Measurements from ENCODE around the gene LIX1L. TPM values are rescaled to one million over a fixed set of nuclear protein-coding genes. Genes with fewer than 3 reads are reported as not detected.
A peak's percentile ranks its signal among the peaks of the same experiment; 100 is the strongest.

The LIX1L gene
- total and polyA plus RNA-seq, 2 of the 13 experiments (the other 11 are each of a cell fraction or from before 2014, with no cell fraction given): 8.1 to 24.9 TPM

DNA sequence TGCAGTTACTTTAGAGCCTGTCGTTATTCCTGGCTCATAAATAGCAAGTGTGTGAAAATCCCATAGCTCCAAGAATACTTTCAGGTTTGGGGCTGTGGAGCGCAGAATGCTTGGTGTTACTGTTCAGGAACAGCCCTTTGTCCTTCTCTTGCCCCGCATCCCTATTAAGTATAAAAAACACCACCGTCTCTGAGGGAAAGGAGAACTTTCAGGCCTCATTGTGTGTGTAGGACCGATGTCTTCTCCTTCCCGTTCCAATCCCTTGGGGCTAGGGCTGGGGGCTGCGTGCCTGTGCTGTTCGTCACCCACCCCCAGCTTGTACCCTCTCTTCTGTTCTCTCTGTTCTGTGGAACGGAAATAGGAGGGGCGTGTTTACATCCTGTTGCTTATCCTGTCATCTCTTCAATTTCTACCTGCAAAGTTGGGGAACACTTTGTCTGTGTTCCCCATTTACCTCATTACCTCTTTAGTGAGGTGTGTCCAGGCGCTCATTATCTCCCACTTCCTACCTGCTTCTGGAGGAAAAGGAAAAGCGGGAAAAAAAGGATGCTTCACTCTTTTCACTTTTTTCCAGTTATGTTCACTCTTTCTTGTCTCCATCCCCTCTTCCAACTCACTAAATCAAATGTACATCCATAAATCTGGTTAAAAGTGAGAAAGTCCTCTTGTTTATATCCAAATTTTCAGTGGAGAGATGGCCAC, 39.4 kb upstream of the LIX1L start (continued):
- TF ChIP-seq, protein P1, sequence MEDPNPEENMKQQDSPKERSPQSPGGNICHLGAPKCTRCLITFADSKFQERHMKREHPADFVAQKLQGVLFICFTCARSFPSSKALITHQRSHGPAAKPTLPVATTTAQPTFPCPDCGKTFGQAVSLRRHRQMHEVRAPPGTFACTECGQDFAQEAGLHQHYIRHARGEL (CRISPR knock-in tag; IDR thresholded peaks at IDR 0.05): no peak
- peak; percentile 27; the same call in 1 of the 2 replicates for TF ChIP-seq ZNF12 (CRISPR knock-in tag; IDR thresholded peaks at IDR 0.05)
- TF ChIP-seq, protein P2, sequence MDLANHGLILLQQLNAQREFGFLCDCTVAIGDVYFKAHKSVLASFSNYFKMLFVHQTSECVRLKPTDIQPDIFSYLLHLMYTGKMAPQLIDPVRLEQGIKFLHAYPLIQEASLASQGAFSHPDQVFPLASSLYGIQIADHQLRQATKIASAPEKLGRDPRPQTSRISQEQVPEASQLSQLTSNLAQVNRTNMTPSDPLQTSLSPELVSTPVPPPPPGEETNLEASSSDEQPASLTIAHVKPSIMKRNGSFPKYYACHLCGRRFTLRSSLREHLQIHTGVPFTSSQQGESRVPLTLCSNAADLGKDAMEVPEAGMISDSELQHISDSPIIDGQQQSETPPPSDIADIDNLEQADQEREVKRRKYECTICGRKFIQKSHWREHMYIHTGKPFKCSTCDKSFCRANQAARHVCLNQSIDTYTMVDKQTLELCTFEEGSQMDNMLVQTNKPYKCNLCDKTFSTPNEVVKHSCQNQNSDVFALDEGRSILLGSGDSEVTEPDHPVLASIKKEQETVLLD (CRISPR knock-in tag; IDR thresholded peaks at IDR 0.05; ENCODE audit: low read depth): no peak
- no peak for TF ChIP-seq ZNF232 (CRISPR knock-in tag; IDR thresholded peaks at IDR 0.05; ENCODE audit: borderline replicate concordance)
- peak; percentile 39; the same call in 1 of the 2 replicates for TF ChIP-seq PHF21A (CRISPR knock-in tag; IDR thresholded peaks at IDR 0.05)
- TF ChIP-seq, protein P3, sequence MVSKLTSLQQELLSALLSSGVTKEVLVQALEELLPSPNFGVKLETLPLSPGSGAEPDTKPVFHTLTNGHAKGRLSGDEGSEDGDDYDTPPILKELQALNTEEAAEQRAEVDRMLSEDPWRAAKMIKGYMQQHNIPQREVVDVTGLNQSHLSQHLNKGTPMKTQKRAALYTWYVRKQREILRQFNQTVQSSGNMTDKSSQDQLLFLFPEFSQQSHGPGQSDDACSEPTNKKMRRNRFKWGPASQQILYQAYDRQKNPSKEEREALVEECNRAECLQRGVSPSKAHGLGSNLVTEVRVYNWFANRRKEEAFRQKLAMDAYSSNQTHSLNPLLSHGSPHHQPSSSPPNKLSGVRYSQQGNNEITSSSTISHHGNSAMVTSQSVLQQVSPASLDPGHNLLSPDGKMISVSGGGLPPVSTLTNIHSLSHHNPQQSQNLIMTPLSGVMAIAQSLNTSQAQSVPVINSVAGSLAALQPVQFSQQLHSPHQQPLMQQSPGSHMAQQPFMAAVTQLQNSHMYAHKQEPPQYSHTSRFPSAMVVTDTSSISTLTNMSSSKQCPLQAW (CRISPR knock-in tag; IDR thresholded peaks at IDR 0.05): peak; percentile 28; the same call in 1 of the 2 replicates
- TF ChIP-seq, protein P4, sequence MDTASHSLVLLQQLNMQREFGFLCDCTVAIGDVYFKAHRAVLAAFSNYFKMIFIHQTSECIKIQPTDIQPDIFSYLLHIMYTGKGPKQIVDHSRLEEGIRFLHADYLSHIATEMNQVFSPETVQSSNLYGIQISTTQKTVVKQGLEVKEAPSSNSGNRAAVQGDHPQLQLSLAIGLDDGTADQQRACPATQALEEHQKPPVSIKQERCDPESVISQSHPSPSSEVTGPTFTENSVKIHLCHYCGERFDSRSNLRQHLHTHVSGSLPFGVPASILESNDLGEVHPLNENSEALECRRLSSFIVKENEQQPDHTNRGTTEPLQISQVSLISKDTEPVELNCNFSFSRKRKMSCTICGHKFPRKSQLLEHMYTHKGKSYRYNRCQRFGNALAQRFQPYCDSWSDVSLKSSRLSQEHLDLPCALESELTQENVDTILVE (CRISPR knock-in tag; IDR thresholded peaks at IDR 0.05): 0 out of 2 replicates have a peak, but pooled peaks have one; percentile 3
- TF ChIP-seq, protein P5, sequence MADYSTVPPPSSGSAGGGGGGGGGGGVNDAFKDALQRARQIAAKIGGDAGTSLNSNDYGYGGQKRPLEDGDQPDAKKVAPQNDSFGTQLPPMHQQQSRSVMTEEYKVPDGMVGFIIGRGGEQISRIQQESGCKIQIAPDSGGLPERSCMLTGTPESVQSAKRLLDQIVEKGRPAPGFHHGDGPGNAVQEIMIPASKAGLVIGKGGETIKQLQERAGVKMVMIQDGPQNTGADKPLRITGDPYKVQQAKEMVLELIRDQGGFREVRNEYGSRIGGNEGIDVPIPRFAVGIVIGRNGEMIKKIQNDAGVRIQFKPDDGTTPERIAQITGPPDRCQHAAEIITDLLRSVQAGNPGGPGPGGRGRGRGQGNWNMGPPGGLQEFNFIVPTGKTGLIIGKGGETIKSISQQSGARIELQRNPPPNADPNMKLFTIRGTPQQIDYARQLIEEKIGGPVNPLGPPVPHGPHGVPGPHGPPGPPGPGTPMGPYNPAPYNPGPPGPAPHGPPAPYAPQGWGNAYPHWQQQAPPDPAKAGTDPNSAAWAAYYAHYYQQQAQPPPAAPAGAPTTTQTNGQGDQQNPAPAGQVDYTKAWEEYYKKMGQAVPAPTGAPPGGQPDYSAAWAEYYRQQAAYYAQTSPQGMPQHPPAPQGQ (CRISPR knock-in tag; IDR thresholded peaks at IDR 0.05; ENCODE audit: borderline replicate concordance): no peak
- TF ChIP-seq, protein P6, sequence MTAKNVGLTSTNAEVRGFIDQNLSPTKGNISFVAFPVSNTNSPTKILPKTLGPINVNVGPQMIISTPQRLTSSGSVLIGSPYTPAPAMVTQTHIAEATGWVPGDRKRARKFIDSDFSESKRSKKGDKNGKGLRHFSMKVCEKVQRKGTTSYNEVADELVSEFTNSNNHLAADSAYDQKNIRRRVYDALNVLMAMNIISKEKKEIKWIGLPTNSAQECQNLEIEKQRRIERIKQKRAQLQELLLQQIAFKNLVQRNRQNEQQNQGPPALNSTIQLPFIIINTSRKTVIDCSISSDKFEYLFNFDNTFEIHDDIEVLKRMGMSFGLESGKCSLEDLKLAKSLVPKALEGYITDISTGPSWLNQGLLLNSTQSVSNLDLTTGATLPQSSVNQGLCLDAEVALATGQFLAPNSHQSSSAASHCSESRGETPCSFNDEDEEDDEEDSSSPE (CRISPR knock-in tag; IDR thresholded peaks at IDR 0.05): no peak
- no peak for TF ChIP-seq KLF11 (CRISPR knock-in tag; IDR thresholded peaks at IDR 0.05)
- TF ChIP-seq, protein P7, sequence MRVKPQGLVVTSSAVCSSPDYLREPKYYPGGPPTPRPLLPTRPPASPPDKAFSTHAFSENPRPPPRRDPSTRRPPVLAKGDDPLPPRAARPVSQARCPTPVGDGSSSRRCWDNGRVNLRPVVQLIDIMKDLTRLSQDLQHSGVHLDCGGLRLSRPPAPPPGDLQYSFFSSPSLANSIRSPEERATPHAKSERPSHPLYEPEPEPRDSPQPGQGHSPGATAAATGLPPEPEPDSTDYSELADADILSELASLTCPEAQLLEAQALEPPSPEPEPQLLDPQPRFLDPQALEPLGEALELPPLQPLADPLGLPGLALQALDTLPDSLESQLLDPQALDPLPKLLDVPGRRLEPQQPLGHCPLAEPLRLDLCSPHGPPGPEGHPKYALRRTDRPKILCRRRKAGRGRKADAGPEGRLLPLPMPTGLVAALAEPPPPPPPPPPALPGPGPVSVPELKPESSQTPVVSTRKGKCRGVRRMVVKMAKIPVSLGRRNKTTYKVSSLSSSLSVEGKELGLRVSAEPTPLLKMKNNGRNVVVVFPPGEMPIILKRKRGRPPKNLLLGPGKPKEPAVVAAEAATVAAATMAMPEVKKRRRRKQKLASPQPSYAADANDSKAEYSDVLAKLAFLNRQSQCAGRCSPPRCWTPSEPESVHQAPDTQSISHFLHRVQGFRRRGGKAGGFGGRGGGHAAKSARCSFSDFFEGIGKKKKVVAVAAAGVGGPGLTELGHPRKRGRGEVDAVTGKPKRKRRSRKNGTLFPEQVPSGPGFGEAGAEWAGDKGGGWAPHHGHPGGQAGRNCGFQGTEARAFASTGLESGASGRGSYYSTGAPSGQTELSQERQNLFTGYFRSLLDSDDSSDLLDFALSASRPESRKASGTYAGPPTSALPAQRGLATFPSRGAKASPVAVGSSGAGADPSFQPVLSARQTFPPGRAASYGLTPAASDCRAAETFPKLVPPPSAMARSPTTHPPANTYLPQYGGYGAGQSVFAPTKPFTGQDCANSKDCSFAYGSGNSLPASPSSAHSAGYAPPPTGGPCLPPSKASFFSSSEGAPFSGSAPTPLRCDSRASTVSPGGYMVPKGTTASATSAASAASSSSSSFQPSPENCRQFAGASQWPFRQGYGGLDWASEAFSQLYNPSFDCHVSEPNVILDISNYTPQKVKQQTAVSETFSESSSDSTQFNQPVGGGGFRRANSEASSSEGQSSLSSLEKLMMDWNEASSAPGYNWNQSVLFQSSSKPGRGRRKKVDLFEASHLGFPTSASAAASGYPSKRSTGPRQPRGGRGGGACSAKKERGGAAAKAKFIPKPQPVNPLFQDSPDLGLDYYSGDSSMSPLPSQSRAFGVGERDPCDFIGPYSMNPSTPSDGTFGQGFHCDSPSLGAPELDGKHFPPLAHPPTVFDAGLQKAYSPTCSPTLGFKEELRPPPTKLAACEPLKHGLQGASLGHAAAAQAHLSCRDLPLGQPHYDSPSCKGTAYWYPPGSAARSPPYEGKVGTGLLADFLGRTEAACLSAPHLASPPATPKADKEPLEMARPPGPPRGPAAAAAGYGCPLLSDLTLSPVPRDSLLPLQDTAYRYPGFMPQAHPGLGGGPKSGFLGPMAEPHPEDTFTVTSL (CRISPR knock-in tag; IDR thresholded peaks at IDR 0.05; ENCODE audit: borderline replicate concordance): no peak
- TF ChIP-seq, protein P8, sequence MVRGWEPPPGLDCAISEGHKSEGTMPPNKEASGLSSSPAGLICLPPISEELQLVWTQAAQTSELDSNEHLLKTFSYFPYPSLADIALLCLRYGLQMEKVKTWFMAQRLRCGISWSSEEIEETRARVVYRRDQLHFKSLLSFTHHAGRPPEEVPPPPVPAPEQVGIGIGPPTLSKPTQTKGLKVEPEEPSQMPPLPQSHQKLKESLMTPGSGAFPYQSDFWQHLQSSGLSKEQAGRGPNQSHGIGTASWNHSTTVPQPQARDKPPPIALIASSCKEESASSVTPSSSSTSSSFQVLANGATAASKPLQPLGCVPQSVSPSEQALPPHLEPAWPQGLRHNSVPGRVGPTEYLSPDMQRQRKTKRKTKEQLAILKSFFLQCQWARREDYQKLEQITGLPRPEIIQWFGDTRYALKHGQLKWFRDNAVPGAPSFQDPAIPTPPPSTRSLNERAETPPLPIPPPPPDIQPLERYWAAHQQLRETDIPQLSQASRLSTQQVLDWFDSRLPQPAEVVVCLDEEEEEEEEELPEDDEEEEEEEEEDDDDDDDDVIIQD (CRISPR knock-in tag; IDR thresholded peaks at IDR 0.05; ENCODE audit: low read depth): peak; percentile 10; the same call in 1 of the 2 replicates

Measured in HepG2 (cell line).